HL-60 (cell line): ENCODE measurements around the gene TMEM59L.
A peak's percentile ranks its signal among the peaks of the same experiment; 100 is the strongest.

Experiments used
- GABPA ChIP-seq: IDR thresholded peaks from 2 replicates; pipeline ENCODE4 v1.6.1; 2012; ENCODE audit warnings: low read depth
- POLR2AphosphoS5 ChIP-seq: IDR thresholded peaks from 2 replicates; pipeline ENCODE4 v1.6.1; 2012; ENCODE audit warnings: low read depth
- REST ChIP-seq: IDR thresholded peaks from 2 replicates; pipeline ENCODE4 v1.6.1; 2012; ENCODE audit warnings: low read depth; ENCODE audit not compliant: insufficient replicate concordance
- TF ChIP-seq, protein P1 (sequence below): IDR thresholded peaks from one replicate; pipeline ENCODE4 v1.5.1; 2011; ENCODE audit warnings: low read length, control low read depth, inconsistent platforms; ENCODE audit not compliant: insufficient read depth

- TF ChIP-seq POLR2AphosphoS5 = peak; percentile 85
- TF ChIP-seq, protein P1, sequence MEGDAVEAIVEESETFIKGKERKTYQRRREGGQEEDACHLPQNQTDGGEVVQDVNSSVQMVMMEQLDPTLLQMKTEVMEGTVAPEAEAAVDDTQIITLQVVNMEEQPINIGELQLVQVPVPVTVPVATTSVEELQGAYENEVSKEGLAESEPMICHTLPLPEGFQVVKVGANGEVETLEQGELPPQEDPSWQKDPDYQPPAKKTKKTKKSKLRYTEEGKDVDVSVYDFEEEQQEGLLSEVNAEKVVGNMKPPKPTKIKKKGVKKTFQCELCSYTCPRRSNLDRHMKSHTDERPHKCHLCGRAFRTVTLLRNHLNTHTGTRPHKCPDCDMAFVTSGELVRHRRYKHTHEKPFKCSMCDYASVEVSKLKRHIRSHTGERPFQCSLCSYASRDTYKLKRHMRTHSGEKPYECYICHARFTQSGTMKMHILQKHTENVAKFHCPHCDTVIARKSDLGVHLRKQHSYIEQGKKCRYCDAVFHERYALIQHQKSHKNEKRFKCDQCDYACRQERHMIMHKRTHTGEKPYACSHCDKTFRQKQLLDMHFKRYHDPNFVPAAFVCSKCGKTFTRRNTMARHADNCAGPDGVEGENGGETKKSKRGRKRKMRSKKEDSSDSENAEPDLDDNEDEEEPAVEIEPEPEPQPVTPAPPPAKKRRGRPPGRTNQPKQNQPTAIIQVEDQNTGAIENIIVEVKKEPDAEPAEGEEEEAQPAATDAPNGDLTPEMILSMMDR = peak; percentile 53
- peak; percentile 29 for TF ChIP-seq REST
- TF ChIP-seq GABPA = peak; percentile 51; the same call in 1 of the 2 replicates
Observed at GRCh38 chr19:18588611-18589379, 23.9 kb upstream of the TMEM59L start, which contains the start of gene REX1BD.
